GM12873 (cell line): ENCODE data around the gene SPATA3.

Experiments used
- TF ChIP-seq, protein P1 (sequence below): IDR thresholded peaks from 2 replicates; pipeline ENCODE4 v1.5.1; 2012; ENCODE audit warnings: low read depth, mild to moderate bottlenecking, moderate library complexity, low read length, control low read depth; ENCODE audit not compliant: insufficient read depth; ENCODE audit errors: missing control alignments

Gene SPATA3

DNA sequence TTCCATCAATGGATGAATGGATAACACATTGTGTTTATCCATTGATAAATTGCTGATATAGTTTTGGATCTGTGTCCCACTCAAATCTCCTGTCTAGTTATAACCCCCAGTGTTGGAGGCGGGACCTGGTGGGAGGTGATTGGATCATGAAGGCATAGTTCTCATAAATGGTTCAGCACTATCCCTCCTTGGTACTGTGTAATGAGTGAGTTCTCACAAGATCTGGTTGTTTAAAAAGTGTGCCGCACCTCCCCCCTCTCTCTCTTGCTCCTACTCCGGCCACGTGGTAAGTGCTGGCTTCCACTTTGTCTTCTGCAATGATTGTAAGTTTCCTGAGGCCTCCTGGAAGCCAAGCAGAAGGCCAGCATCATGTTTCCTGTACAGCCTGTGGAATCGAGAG, 23.9 kb upstream of the SPATA3 start:
- TF ChIP-seq, protein P1, sequence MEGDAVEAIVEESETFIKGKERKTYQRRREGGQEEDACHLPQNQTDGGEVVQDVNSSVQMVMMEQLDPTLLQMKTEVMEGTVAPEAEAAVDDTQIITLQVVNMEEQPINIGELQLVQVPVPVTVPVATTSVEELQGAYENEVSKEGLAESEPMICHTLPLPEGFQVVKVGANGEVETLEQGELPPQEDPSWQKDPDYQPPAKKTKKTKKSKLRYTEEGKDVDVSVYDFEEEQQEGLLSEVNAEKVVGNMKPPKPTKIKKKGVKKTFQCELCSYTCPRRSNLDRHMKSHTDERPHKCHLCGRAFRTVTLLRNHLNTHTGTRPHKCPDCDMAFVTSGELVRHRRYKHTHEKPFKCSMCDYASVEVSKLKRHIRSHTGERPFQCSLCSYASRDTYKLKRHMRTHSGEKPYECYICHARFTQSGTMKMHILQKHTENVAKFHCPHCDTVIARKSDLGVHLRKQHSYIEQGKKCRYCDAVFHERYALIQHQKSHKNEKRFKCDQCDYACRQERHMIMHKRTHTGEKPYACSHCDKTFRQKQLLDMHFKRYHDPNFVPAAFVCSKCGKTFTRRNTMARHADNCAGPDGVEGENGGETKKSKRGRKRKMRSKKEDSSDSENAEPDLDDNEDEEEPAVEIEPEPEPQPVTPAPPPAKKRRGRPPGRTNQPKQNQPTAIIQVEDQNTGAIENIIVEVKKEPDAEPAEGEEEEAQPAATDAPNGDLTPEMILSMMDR, result no peak

GRCh38 chr2:230974096-230974913, 21.6 kb upstream of the SPATA3 start:
- TF ChIP-seq, protein P1, result no peak

DNA sequence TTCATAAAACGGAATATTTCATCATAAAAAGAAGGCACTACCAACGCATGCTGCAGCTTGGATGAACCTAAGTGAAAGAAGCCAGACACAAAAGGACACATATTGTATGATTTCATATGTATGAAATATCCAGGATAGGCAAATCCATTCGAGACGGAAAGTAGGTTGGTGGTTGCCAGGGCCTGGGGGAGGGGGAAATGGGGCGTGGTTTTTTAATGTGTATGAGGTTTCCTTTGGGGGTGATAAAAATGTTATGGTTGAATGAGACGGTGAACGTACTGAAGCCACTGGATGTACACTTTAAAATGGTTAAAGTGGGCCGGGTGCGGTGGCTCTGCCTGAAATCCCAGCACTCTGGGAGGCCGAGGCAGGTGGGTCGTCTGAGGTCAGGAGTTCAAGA, 20.0 kb upstream of the SPATA3 start:
- TF ChIP-seq, protein P1, result no peak

- TF ChIP-seq, protein P1, result no peak
Measured at GRCh38 chr2:230976671-230977171, 19.2 kb upstream of the SPATA3 start.

DNA sequence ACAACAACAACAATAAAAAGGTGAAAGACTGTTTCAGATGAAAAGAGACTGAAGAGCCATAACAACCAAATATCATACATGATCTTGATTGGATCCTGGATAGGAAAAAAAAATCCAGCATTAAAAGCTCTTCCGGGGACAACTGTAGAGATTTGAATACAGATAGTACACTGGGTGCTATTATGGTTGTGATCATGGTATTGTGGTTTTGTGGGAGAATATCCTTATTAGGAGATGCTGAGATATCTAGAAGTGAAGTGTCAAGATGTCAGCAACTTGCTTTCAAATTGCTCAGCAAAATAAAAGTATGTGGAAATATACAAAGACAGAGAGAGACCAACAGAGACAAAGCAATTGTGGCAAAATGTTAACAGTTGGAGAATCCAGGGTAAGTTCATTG, 15.5 kb upstream of the SPATA3 start:
- TF ChIP-seq, protein P1, result no peak

- TF ChIP-seq, protein P1, result no peak
Measured at GRCh38 chr2:230981704-230982103, 14.2 kb upstream of the SPATA3 start.

GRCh38 chr2:230982126-230982525, 13.8 kb upstream of the SPATA3 start:
- TF ChIP-seq, protein P1, result no peak
